ENCODE measurements around the gene LRRC10.
"Not testable (repeated sequence)": the region's sequence is repeated elsewhere in the genome, so short reads cannot be mapped to it uniquely, and the experiment has no call there.

LRRC10 gene

GRCh38 chr12:69619050-69619449 is 8.3 kb upstream of the LRRC10 start:
- DNase-seq (ENCODE audit: low read depth in 3 of 3), result no peak

GRCh38 chr12:69616025-69616424 is 5.3 kb upstream of the LRRC10 start:
- no peak for DNase-seq (ENCODE audit: low read depth in 3 of 3)

- no peak for DNase-seq (ENCODE audit: low read depth in 3 of 3)
Observed at GRCh38 chr12:69613351-69613750, 2.6 kb upstream of the LRRC10 start.

GRCh38 chr12:69610126-69610525 is 581 bp downstream of the LRRC10 start:
- no peak for DNase-seq (ENCODE audit: low read depth in 3 of 3)

GRCh38 chr12:69608114-69608513 is 2.6 kb downstream of the LRRC10 start:
- DNase-seq (ENCODE audit: low read depth in 3 of 3), result no peak

GRCh38 chr12:69604275-69604674 is 6.4 kb downstream of the LRRC10 start:
- not testable (repeated sequence) for DNase-seq (ENCODE audit: low read depth in 3 of 3)

- not testable (repeated sequence) for DNase-seq (ENCODE audit: low read depth in 3 of 3)
Observed at GRCh38 chr12:69603556-69603955, 7.2 kb downstream of the LRRC10 start.

GRCh38 chr12:69602954-69603353 is 7.8 kb downstream of the LRRC10 start:
- DNase-seq (ENCODE audit: low read depth in 3 of 3), result no peak

- DNase-seq (ENCODE audit: low read depth in 3 of 3), result no peak
Observed at GRCh38 chr12:69601962-69602685, 8.6 kb downstream of the LRRC10 start.

- DNase-seq (ENCODE audit: low read depth in 3 of 3), result no peak
Observed at GRCh38 chr12:69600804-69601203, 9.9 kb downstream of the LRRC10 start.

GRCh38 chr12:69598174-69598753 is 12.4 kb downstream of the LRRC10 start:
- DNase-seq (ENCODE audit: low read depth in 3 of 3), result no peak

- DNase-seq (ENCODE audit: low read depth in 3 of 3), result no peak
Observed at GRCh38 chr12:69595689-69596088, 15.0 kb downstream of the LRRC10 start.

- DNase-seq (ENCODE audit: low read depth in 3 of 3), result no peak
Observed at GRCh38 chr12:69589082-69589481, 21.6 kb downstream of the LRRC10 start.

GRCh38 chr12:69588527-69588926 is 22.2 kb downstream of the LRRC10 start:
- no peak for DNase-seq (ENCODE audit: low read depth in 3 of 3)

GRCh38 chr12:69585189-69586062 is 25.3 kb downstream of the LRRC10 start, which contains the start of gene CCT2:
TSS of gene CCT2 (plus strand) at chr12:69585459. CDS start at chr12:69585522, 63 bp downstream.
- peak; percentile 94 to 96 (median 95) for DNase-seq (ENCODE audit: low read depth in 3 of 3)

- no peak for DNase-seq (ENCODE audit: low read depth in 3 of 3)
Observed at GRCh38 chr12:69583203-69583602, 27.5 kb downstream of the LRRC10 start.

- DNase-seq (ENCODE audit: low read depth in 3 of 3), result no peak
Observed at GRCh38 chr12:69580074-69580473, 30.6 kb downstream of the LRRC10 start.

- no peak for DNase-seq (ENCODE audit: low read depth in 3 of 3)
Observed at GRCh38 chr12:69579029-69579428, 31.7 kb downstream of the LRRC10 start.

- DNase-seq (ENCODE audit: low read depth in 3 of 3), result no peak
Observed at GRCh38 chr12:69578283-69578682, 32.4 kb downstream of the LRRC10 start.

GRCh38 chr12:69575346-69575745 is 35.4 kb downstream of the LRRC10 start:
- no peak for DNase-seq (ENCODE audit: low read depth in 3 of 3)

GRCh38 chr12:69570545-69571399 is 39.9 kb downstream of the LRRC10 start:
- DNase-seq (ENCODE audit: low read depth in 3 of 3), result peak; percentile 9 to 28 (median 26)
